ENCODE data around the gene KDF1.
A peak's percentile ranks its signal among the peaks of the same experiment; 100 is the strongest.

KDF1 gene

GRCh38 chr1:26909951-26910342 lies 50.3 kb downstream of the KDF1 start:
- H3K36me3 ChIP-seq (ENCODE audit: control insufficient read depth in 2 of 2, insufficient read depth in 2 of 2, low read length in 2 of 2), result no peaks in the 10 kb centered on the region
- H3K4me1 ChIP-seq (ENCODE audit: control insufficient read depth in 2 of 2, insufficient read depth in 2 of 2, low read length in 2 of 2), result peaks cover 21 to 46% of the 10 kb centered on the region in 2 donors
- H3K27ac ChIP-seq (ENCODE audit: low read depth in 2 of 2, low read length in 2 of 2), result no peak overlapping the region
- no peaks in the 10 kb centered on the region for H3K27me3 ChIP-seq (ENCODE audit: control insufficient read depth in 2 of 2, insufficient read depth in 2 of 2, low read length in 2 of 2)
- H3K9ac ChIP-seq (ENCODE audit: low read depth in 1 of 2, low read length in 2 of 2), result no peak overlapping the region
- no peak overlapping the region for H3K4me3 ChIP-seq (ENCODE audit: low read length in 2 of 2)
- no peaks in the 10 kb centered on the region for H3K9me3 ChIP-seq (ENCODE audit: control insufficient read depth in 2 of 2, low read length in 2 of 2)

GRCh38 chr1:26907071-26907917 lies 53.0 kb downstream of the KDF1 start:
- Histone ChIP-seq H3K27ac (ENCODE audit: low read depth in 2 of 2, low read length in 2 of 2) (peak overlapping the region in 1 of 2 donors; percentile 2), H3K9me3 (ENCODE audit: control insufficient read depth in 2 of 2, low read length in 2 of 2) (no peaks in the 10 kb centered on the region), H3K9ac (ENCODE audit: low read depth in 1 of 2, low read length in 2 of 2) (no peak overlapping the region), H3K27me3 (ENCODE audit: control insufficient read depth in 2 of 2, insufficient read depth in 2 of 2, low read length in 2 of 2) (no peaks in the 10 kb centered on the region), H3K4me1 (ENCODE audit: control insufficient read depth in 2 of 2, insufficient read depth in 2 of 2, low read length in 2 of 2) (peaks cover 9 to 33% of the 10 kb centered on the region in 2 donors), H3K4me3 (ENCODE audit: low read length in 2 of 2) (no peak overlapping the region), H3K36me3 (ENCODE audit: control insufficient read depth in 2 of 2, insufficient read depth in 2 of 2, low read length in 2 of 2) (no peaks in the 10 kb centered on the region)

GRCh38 chr1:26900815-26901511 lies 59.3 kb downstream of the KDF1 start:
- Histone ChIP-seq H3K4me1 (ENCODE audit: control insufficient read depth in 2 of 2, insufficient read depth in 2 of 2, low read length in 2 of 2) (peaks cover 13 to 23% of the 10 kb centered on the region in 2 donors), H3K27me3 (ENCODE audit: control insufficient read depth in 2 of 2, insufficient read depth in 2 of 2, low read length in 2 of 2) (no peaks in the 10 kb centered on the region), H3K36me3 (ENCODE audit: control insufficient read depth in 2 of 2, insufficient read depth in 2 of 2, low read length in 2 of 2) (peaks cover 10% of the 10 kb centered on the region in 2 donors), H3K9me3 (ENCODE audit: control insufficient read depth in 2 of 2, low read length in 2 of 2) (no peaks in the 10 kb centered on the region), H3K4me3 (ENCODE audit: low read length in 2 of 2) (peak overlapping the region; percentile 91 to 97), H3K27ac (ENCODE audit: low read depth in 2 of 2, low read length in 2 of 2) (peak overlapping the region; percentile 80 to 87), H3K9ac (ENCODE audit: low read depth in 1 of 2, low read length in 2 of 2) (peak overlapping the region; percentile 81 to 89)

- Histone ChIP-seq H3K27ac (ENCODE audit: low read depth in 2 of 2, low read length in 2 of 2) (peak within 1 kb of the TSS; percentile 80 to 87), H3K36me3 (ENCODE audit: control insufficient read depth in 2 of 2, insufficient read depth in 2 of 2, low read length in 2 of 2) (peaks cover 11 to 14% of the 10 kb centered on the region in 2 donors), H3K9ac (ENCODE audit: low read depth in 1 of 2, low read length in 2 of 2) (peak within 1 kb of the TSS; percentile 81 to 89), H3K4me1 (ENCODE audit: control insufficient read depth in 2 of 2, insufficient read depth in 2 of 2, low read length in 2 of 2) (peaks cover 13 to 20% of the 10 kb centered on the region in 2 donors), H3K27me3 (ENCODE audit: control insufficient read depth in 2 of 2, insufficient read depth in 2 of 2, low read length in 2 of 2) (no peaks in the 10 kb centered on the region), H3K9me3 (ENCODE audit: control insufficient read depth in 2 of 2, low read length in 2 of 2) (no peaks in the 10 kb centered on the region), H3K4me3 (ENCODE audit: low read length in 2 of 2) (peak within 1 kb of the TSS; percentile 91 to 97)
These were observed 60.1 kb downstream of the KDF1 start, which contains the start of gene GPATCH3 for GRCh38 chr1:26900001-26900814. TSS of gene GPATCH3 (minus strand) at chr1:26900467. CDS start at chr1:26900442, 25 bp downstream.
